ENCODE measurements around the gene LIF.

The LIF gene

DNA sequence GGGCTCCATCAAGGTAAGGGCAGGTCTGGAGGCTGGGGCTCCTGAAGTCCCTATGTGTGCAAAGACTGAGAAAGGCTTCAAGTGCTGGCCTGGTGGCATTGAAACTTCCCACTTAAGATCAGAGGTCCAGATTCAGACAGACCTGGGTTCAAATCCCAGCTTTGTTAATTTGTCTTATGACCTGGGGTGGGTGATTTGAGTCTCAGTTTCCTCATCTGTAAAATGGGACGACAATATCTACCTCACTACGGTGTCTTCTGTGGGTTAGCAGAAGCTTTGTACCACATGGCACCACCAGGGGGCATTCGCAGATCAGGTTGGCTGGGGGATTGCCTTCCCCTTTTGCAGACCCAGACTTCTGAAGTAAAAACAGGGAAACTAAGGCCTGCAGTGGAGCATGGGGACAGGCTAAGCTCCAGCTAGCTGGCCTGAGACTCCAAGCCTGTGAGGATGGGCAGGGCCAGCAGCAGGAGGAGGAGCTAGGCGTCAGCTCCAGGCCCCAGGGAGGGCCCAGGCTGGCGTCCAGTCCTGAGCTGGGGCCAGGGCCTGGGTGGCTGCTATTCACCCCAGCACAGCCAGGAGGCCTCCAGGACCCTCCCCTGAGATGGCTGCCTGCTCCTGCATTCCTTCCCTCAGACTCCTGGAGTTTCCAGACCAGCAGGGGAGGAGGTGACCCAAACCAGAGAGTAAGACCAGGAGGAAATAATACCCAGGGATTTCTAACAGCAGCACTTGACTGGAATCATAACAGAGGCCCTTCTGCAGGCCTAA, 41.3 kb upstream of the LIF start:
- DNase-seq (ENCODE audit: low read depth in 1 of 2, low spot score in 1 of 2): peak; percentile 79 to 90
- no peak overlapping the region for H3K27ac ChIP-seq (replicated peaks)
- no peak overlapping the region for H3K4me3 ChIP-seq (replicated peaks; ENCODE audit: insufficient read depth, low read length)

DNA sequence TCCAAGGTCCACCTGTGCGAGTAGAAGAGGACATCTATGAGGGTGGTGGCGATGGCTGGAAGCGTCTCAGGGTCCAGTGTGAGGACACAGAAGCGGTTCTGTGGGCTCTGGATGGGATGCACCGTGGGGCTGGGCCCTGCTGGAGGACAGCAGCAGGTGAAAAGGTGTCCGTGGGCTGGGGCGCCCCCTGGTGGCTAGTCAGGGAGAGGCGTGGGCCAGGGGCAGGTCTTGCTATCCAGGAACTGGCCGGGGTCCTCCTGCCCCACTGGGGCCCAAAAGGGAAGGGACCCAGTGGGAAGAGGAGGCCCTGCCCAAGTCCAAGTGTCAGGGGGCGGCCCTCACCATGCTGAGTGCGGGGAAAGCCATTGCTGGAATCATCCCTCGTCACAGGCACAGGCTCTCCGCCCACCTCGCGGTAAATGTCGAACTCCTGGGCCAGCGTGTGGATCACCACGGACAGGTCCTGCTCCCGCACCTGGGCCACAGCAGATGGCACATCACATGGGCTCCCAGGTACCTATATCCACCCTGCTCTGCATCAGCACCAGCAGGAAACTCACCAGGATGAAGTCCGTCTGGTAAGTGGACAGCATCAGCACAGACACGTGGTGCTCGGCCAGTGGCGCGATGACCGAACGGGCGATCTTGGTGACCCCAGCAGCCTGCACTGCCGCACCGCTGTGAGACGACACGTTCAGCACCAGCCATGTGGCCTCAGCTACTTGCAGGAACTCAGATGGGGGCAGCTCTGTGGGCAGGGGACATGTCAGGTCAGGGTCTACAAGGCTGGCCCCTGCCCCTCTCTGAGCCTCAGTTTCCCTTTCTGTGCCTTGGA, 40.5 kb upstream of the LIF start:
- DNase-seq (ENCODE audit: low read depth in 1 of 2, low spot score in 1 of 2): peak; percentile 69 to 78

More for the DNA sequence above, 41.3 kb upstream of the LIF start:
- H3K27me3 ChIP-seq (ENCODE audit: insufficient read depth, poor library complexity, severe bottlenecking): no peaks in the 10 kb centered on the region
- TF ChIP-seq POLR2AphosphoS5 (IDR thresholded peaks at IDR 0.05; ENCODE audit: low read depth) (0 out of 2 replicates have a peak, but pooled peaks have one; percentile 12), SPI1 (IDR thresholded peaks at IDR 0.05; ENCODE audit: borderline replicate concordance, low read depth) (peak; percentile 81; the same call in 1 of the 2 replicates), GABPA (IDR thresholded peaks at IDR 0.05; ENCODE audit: low read depth) (no peak)
- TF ChIP-seq, protein P1, sequence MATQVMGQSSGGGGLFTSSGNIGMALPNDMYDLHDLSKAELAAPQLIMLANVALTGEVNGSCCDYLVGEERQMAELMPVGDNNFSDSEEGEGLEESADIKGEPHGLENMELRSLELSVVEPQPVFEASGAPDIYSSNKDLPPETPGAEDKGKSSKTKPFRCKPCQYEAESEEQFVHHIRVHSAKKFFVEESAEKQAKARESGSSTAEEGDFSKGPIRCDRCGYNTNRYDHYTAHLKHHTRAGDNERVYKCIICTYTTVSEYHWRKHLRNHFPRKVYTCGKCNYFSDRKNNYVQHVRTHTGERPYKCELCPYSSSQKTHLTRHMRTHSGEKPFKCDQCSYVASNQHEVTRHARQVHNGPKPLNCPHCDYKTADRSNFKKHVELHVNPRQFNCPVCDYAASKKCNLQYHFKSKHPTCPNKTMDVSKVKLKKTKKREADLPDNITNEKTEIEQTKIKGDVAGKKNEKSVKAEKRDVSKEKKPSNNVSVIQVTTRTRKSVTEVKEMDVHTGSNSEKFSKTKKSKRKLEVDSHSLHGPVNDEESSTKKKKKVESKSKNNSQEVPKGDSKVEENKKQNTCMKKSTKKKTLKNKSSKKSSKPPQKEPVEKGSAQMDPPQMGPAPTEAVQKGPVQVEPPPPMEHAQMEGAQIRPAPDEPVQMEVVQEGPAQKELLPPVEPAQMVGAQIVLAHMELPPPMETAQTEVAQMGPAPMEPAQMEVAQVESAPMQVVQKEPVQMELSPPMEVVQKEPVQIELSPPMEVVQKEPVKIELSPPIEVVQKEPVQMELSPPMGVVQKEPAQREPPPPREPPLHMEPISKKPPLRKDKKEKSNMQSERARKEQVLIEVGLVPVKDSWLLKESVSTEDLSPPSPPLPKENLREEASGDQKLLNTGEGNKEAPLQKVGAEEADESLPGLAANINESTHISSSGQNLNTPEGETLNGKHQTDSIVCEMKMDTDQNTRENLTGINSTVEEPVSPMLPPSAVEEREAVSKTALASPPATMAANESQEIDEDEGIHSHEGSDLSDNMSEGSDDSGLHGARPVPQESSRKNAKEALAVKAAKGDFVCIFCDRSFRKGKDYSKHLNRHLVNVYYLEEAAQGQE (IDR thresholded peaks at IDR 0.05; ENCODE audit: insufficient replicate concordance, low read depth): no peak
- TF ChIP-seq, protein P2, sequence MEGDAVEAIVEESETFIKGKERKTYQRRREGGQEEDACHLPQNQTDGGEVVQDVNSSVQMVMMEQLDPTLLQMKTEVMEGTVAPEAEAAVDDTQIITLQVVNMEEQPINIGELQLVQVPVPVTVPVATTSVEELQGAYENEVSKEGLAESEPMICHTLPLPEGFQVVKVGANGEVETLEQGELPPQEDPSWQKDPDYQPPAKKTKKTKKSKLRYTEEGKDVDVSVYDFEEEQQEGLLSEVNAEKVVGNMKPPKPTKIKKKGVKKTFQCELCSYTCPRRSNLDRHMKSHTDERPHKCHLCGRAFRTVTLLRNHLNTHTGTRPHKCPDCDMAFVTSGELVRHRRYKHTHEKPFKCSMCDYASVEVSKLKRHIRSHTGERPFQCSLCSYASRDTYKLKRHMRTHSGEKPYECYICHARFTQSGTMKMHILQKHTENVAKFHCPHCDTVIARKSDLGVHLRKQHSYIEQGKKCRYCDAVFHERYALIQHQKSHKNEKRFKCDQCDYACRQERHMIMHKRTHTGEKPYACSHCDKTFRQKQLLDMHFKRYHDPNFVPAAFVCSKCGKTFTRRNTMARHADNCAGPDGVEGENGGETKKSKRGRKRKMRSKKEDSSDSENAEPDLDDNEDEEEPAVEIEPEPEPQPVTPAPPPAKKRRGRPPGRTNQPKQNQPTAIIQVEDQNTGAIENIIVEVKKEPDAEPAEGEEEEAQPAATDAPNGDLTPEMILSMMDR (IDR thresholded peaks at IDR 0.05; ENCODE audit: insufficient read depth, low read length): peak; percentile 82

DNA sequence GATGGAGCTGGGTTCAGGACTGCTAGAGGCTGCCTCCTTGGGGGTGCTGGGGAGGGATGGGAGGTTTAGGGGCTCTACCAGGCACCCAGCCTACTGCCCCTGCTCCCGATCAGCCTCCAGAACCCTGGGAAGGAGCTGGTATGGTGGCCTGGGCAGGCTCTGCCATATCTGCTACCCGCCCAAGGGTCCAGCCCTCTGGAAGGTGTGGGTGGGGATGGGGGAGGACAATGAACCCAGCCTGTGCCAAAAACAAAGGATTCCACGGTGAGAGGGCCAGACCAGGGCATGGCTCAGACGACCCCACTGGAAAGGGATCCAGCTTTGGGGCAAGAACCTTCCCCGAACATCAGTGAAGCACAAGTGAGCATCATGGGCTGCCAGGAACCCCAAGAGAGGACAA, 39.8 kb upstream of the LIF start:
- DNase-seq (ENCODE audit: low read depth in 1 of 2, low spot score in 1 of 2): no peak
- Histone ChIP-seq H3K27ac (replicated peaks) (no peak overlapping the region), H3K4me3 (replicated peaks; ENCODE audit: insufficient read depth, low read length) (no peak overlapping the region), H3K27me3 (ENCODE audit: insufficient read depth, poor library complexity, severe bottlenecking) (no peaks in the 10 kb centered on the region)
- TF ChIP-seq, protein P1 (IDR thresholded peaks at IDR 0.05; ENCODE audit: insufficient replicate concordance, low read depth): no peak
- TF ChIP-seq GABPA (IDR thresholded peaks at IDR 0.05; ENCODE audit: low read depth) (no peak), SPI1 (IDR thresholded peaks at IDR 0.05; ENCODE audit: borderline replicate concordance, low read depth) (no peak), POLR2AphosphoS5 (IDR thresholded peaks at IDR 0.05; ENCODE audit: low read depth) (no peak)
- TF ChIP-seq, protein P2 (IDR thresholded peaks at IDR 0.05; ENCODE audit: insufficient read depth, low read length): no peak

More for the DNA sequence above, 40.5 kb upstream of the LIF start:
- Histone ChIP-seq H3K27ac (replicated peaks) (no peak overlapping the region), H3K4me3 (replicated peaks; ENCODE audit: insufficient read depth, low read length) (no peak overlapping the region), H3K27me3 (ENCODE audit: insufficient read depth, poor library complexity, severe bottlenecking) (no peaks in the 10 kb centered on the region)
- TF ChIP-seq, protein P2 (IDR thresholded peaks at IDR 0.05; ENCODE audit: insufficient read depth, low read length): peak; percentile 88
- TF ChIP-seq GABPA (IDR thresholded peaks at IDR 0.05; ENCODE audit: low read depth): no peak
